ENCODE results near the gene KIAA1958.

KIAA1958 gene

DNA sequence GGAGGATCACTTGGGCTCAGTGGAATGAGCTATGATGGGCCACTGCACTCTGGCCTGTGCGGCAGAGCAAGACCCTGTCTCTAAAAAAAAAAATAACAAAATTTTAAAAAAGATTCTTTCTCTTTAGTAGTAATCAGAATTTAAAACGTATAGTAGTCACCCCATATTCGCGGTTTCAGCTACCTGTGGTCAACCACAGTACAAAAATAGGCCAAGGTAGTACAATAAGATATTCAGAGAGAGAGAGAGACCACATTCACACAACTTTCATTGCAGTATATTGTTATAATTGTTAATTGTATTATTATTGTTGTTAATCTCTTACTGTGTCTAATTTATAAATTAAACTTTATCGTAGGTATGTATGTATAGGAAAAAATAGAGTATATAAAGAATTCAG is 212.6 kb downstream of the KIAA1958 start:
- no peaks in the 10 kb centered on the region for H4K20me1 ChIP-seq (ENCODE audit: insufficient read depth, low read length)
- H3K9me3 ChIP-seq (ENCODE audit: insufficient read depth, low read length) = no peaks in the 10 kb centered on the region
- no peaks in the 10 kb centered on the region for H3K4me1 ChIP-seq (ENCODE audit: low read length)
- H2AFZ ChIP-seq (ENCODE audit: low read depth, low read length) = no peak overlapping the region
- peaks cover 8% of the 10 kb centered on the region for H3K36me3 ChIP-seq (replicated peaks; ENCODE audit: low read depth, low read length)
- H3K27me3 ChIP-seq (ENCODE audit: low read depth, low read length) = no peaks in the 10 kb centered on the region
- no peak overlapping the region for H3K4me2 ChIP-seq (ENCODE audit: low read length)
- H3K27ac ChIP-seq (ENCODE audit: low read length) = no peak overlapping the region
- no peak overlapping the region for H3K9ac ChIP-seq (ENCODE audit: low read length)
- H3K79me2 ChIP-seq (ENCODE audit: low read length) = no peaks in the 10 kb centered on the region
- TF ChIP-seq, protein P1, sequence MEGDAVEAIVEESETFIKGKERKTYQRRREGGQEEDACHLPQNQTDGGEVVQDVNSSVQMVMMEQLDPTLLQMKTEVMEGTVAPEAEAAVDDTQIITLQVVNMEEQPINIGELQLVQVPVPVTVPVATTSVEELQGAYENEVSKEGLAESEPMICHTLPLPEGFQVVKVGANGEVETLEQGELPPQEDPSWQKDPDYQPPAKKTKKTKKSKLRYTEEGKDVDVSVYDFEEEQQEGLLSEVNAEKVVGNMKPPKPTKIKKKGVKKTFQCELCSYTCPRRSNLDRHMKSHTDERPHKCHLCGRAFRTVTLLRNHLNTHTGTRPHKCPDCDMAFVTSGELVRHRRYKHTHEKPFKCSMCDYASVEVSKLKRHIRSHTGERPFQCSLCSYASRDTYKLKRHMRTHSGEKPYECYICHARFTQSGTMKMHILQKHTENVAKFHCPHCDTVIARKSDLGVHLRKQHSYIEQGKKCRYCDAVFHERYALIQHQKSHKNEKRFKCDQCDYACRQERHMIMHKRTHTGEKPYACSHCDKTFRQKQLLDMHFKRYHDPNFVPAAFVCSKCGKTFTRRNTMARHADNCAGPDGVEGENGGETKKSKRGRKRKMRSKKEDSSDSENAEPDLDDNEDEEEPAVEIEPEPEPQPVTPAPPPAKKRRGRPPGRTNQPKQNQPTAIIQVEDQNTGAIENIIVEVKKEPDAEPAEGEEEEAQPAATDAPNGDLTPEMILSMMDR (IDR thresholded peaks at IDR 0.05; ENCODE audit: low read depth, low read length) = no peak
- TF ChIP-seq EZH2phosphoT487 (IDR thresholded peaks at IDR 0.05; ENCODE audit: low read depth) = no peak
- no peak overlapping the region for H3K4me3 ChIP-seq (ENCODE audit: low read length)

DNA sequence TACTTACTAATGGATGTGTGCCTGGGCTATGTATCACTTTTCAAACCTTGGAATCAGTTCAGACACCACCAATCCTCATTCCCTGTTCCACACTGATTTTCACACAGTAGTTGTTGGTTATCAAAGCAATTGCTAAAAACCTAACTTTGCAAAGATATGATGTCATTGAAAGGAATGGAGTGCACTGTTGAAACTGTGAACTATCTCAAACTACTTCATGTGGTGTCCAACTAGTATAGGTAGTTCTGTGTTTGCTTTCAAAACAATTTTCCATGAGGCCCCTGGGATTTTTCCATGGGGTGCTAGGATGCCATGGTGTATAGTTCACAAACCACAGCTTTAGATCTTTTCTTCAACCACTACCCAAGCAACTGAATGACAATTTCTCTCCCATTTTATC is 213.5 kb downstream of the KIAA1958 start:
- Histone ChIP-seq H3K79me2 (ENCODE audit: low read length) (no peaks in the 10 kb centered on the region), H2AFZ (ENCODE audit: low read depth, low read length) (no peak overlapping the region), H3K36me3 (replicated peaks; ENCODE audit: low read depth, low read length) (peaks cover 8% of the 10 kb centered on the region), H3K27ac (ENCODE audit: low read length) (no peak overlapping the region), H3K9ac (ENCODE audit: low read length) (no peak overlapping the region), H4K20me1 (ENCODE audit: insufficient read depth, low read length) (no peaks in the 10 kb centered on the region), H3K4me3 (ENCODE audit: low read length) (no peak overlapping the region), H3K9me3 (ENCODE audit: insufficient read depth, low read length) (no peaks in the 10 kb centered on the region), H3K4me2 (ENCODE audit: low read length) (no peak overlapping the region), H3K4me1 (ENCODE audit: low read length) (no peaks in the 10 kb centered on the region), H3K27me3 (ENCODE audit: low read depth, low read length) (no peaks in the 10 kb centered on the region)
- TF ChIP-seq EZH2phosphoT487 (IDR thresholded peaks at IDR 0.05; ENCODE audit: low read depth) = no peak
- TF ChIP-seq, protein P1 (IDR thresholded peaks at IDR 0.05; ENCODE audit: low read depth, low read length) = no peak

DNA sequence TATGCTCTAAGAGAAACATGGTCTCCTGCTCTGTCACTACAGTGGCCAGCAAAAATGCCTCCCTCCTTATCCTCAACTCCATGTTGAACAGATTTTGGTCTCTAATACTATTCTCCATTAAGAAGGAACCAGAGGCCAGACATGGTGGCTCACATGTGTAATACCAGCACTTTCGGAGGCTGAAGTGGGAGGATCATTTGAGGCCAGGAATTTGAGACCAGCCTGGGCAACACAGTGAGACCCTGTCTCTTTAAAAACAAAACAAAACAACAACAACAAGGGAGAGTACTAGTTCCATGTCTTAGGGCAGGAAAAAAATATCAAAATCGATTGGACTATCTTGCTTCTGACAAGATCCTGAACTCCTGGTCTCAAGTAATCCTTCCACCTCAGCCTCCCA is 216.7 kb downstream of the KIAA1958 start:
- H3K4me2 ChIP-seq (ENCODE audit: low read length) = no peak overlapping the region
- peaks cover 3% of the 10 kb centered on the region for H3K36me3 ChIP-seq (replicated peaks; ENCODE audit: low read depth, low read length)
- H3K79me2 ChIP-seq (ENCODE audit: low read length) = no peaks in the 10 kb centered on the region
- H3K27me3 ChIP-seq (ENCODE audit: low read depth, low read length) = no peaks in the 10 kb centered on the region
- no peak overlapping the region for H3K4me3 ChIP-seq (ENCODE audit: low read length)
- H3K9me3 ChIP-seq (ENCODE audit: insufficient read depth, low read length) = no peaks in the 10 kb centered on the region
- no peaks in the 10 kb centered on the region for H3K4me1 ChIP-seq (ENCODE audit: low read length)
- TF ChIP-seq, protein P1 (IDR thresholded peaks at IDR 0.05; ENCODE audit: low read depth, low read length) = no peak
- no peak for TF ChIP-seq EZH2phosphoT487 (IDR thresholded peaks at IDR 0.05; ENCODE audit: low read depth)
- H4K20me1 ChIP-seq (ENCODE audit: insufficient read depth, low read length) = no peaks in the 10 kb centered on the region
- no peak overlapping the region for H3K9ac ChIP-seq (ENCODE audit: low read length)
- no peak overlapping the region for H2AFZ ChIP-seq (ENCODE audit: low read depth, low read length)
- H3K27ac ChIP-seq (ENCODE audit: low read length) = no peak overlapping the region

DNA sequence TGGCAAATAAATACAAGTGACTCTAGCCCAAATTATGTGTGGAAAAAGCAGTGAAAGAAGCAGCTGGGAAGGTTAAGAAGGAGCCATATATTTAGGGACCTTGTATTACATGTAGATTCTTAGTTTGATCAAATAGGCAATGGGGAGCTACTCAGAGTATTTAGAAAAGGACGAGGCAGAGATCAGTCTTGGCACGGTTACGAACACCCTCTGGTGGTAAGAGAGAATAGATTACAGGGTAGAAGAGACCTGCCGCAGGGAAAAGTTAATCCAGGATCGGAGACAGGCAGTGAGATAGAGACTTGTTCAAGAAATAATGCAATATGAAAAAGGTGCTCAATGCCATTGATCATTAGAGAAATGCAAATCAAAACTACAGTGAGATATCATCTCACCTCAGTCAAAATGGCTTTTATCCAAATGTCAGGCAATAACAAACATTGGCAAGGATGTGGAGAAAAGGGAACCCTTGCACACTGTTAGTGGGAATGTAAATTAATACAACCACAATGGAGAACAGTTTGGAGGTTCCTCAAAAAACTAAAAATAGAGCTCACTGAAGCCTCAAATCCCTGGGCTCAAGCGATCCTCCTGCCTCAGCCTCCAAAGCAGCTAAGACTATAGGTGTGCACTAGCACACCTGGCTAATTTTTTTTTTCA is 219.3 kb downstream of the KIAA1958 start:
- H3K4me3 ChIP-seq (ENCODE audit: low read length) = no peak overlapping the region
- H3K4me2 ChIP-seq (ENCODE audit: low read length) = no peak overlapping the region
- H3K4me1 ChIP-seq (ENCODE audit: low read length) = no peaks in the 10 kb centered on the region
- H3K9ac ChIP-seq (ENCODE audit: low read length) = no peak overlapping the region
- H3K27ac ChIP-seq (ENCODE audit: low read length) = no peak overlapping the region
- peaks cover 4% of the 10 kb centered on the region for H3K36me3 ChIP-seq (replicated peaks; ENCODE audit: low read depth, low read length)
- H3K9me3 ChIP-seq (ENCODE audit: insufficient read depth, low read length) = no peaks in the 10 kb centered on the region
- H4K20me1 ChIP-seq (ENCODE audit: insufficient read depth, low read length) = no peaks in the 10 kb centered on the region
- no peak for TF ChIP-seq EZH2phosphoT487 (IDR thresholded peaks at IDR 0.05; ENCODE audit: low read depth)
- TF ChIP-seq, protein P1 (IDR thresholded peaks at IDR 0.05; ENCODE audit: low read depth, low read length) = no peak
- no peaks in the 10 kb centered on the region for H3K79me2 ChIP-seq (ENCODE audit: low read length)
- no peaks in the 10 kb centered on the region for H3K27me3 ChIP-seq (ENCODE audit: low read depth, low read length)
- no peak overlapping the region for H2AFZ ChIP-seq (ENCODE audit: low read depth, low read length)

Data from OCI-LY3 (cell line).